Spleen (tissue), 11 donors: ENCODE data around the gene RYR1. TPM values are rescaled to one million over a fixed set of nuclear protein-coding genes. Genes with fewer than 3 reads are reported as not detected.
A peak's percentile ranks its signal among the peaks of the same experiment; 100 is the strongest.

ENCODE experiments used
- DNase-seq: peaks from one replicate; pipeline ENCODE4 v3.0.0-alpha.2; 2020
- H3K27ac ChIP-seq, 8 donors: fragments of 200-600 bp; sonication (generic) in 7 of 8; 1 replicate in 4 of 8; 2 replicates in 4 of 8; pipeline versions ENCODE4 v1.5.0 to v1.8.0; 2016 to 2021; ENCODE audit warnings: inconsistent platforms in 4 of 8, mild to moderate bottlenecking in 4 of 8, moderate library complexity in 1 of 8
- H3K27me3 ChIP-seq, 7 donors: fragments of 200-600 bp; sonication (generic) in 6 of 7; replicated peaks in 1 of 7; 1 replicate in 4 of 7; 2 replicates in 3 of 7; pipeline versions ENCODE4 v1.5.0 to v1.8.0; 2016 to 2021; ENCODE audit warnings: inconsistent platforms in 3 of 7, mild to moderate bottlenecking in 1 of 7
- H3K36me3 ChIP-seq, 6 donors: fragments of 200-600 bp; sonication (generic) in 5 of 6; 1 replicate in 4 of 6; 2 replicates in 2 of 6; pipeline versions ENCODE4 v1.5.0 to v1.8.0; 2016 to 2021; ENCODE audit warnings: inconsistent platforms in 2 of 6
- H3K4me1 ChIP-seq, 6 donors: fragments of 200-600 bp; sonication (generic) in 5 of 6; 1 replicate in 3 of 6; 2 replicates in 3 of 6; pipeline versions ENCODE4 v1.5.0 to v1.8.0; 2016 to 2021; ENCODE audit warnings: inconsistent platforms in 3 of 6
- H3K4me3 ChIP-seq, 8 donors: fragments of 200-600 bp; sonication (generic) in 7 of 8; 1 replicate in 4 of 8; 2 replicates in 4 of 8; pipeline versions ENCODE4 v1.5.0 to v1.8.0; 2016 to 2021; ENCODE audit warnings: inconsistent platforms in 4 of 8, mild to moderate bottlenecking in 4 of 8, moderate library complexity in 2 of 8
- H3K9me3 ChIP-seq, 8 donors: fragments of 200-600 bp; sonication (generic) in 7 of 8; 1 replicate in 4 of 8; 2 replicates in 4 of 8; pipeline versions ENCODE4 v1.5.0 to v1.8.0; 2016 to 2021; ENCODE audit warnings: inconsistent platforms in 4 of 8
- POLR2A ChIP-seq, 3 donors: fragments of 450-650 bp; IDR thresholded peaks; one replicate each; pipeline ENCODE4 v1.5.1; 2017; ENCODE audit warnings: antibody characterized with exemption in 3 of 3, mild to moderate bottlenecking in 1 of 3
- POLR2AphosphoS5 ChIP-seq, 3 donors: sonication (generic); formaldehyde crosslinking; IDR thresholded peaks; one replicate each; pipeline ENCODE4 v1.5.1; 2017; ENCODE audit warnings: antibody characterized with exemption in 3 of 3
- WGBS, 5 donors: extraction: QIAGEN DNeasy Blood & Tissue Kit in 3 of 5; methylation state at CpG; one replicate each; pipeline versions ENCODE4 v1.1.5 to v1.1.7; 2013 to 2018; 5-methylcytosine and 5-hydroxymethylcytosine counted together
- intact Hi-C: fragments of 100-400 bp; cut with DNase I; formaldehyde crosslinking; loops from one replicate; pipeline ENCODE4 v1.15.0; 2023; ENCODE audit warnings: low total_unique reads
- polyA plus RNA-seq, 3 donors: library from polyadenylated mRNA; stranded (reverse); fragments of 200-250 nt; gene quantifications; one replicate each; pipeline ENCODE4 v1.2.1, GENCODE V29; 2013
- total RNA-seq, 7 donors: library from RNA; depleted of rRNA in 3 of 7; stranded (reverse); fragments of >200 nt in 3 of 7; fragmentation: NEBNext Ultra II Directional in 4 of 7; extraction: Animal tissue kit (Norgen Biotek cat#: 25700) in 4 of 7; gene quantifications; one replicate each; pipeline versions ENCODE4 v1.1.0 to v1.2.1, GENCODE V29; 2016 to 2021
- TF ChIP-seq, protein P1 (sequence below), 11 experiments: fragments of 200-600 bp in 7 of 11; fragments of 450-650 bp in 4 of 11; sonication (generic) in 4 of 11; IDR thresholded peaks in 8 of 11; conservative IDR thresholded peaks in 3 of 11; 1 replicate in 7 of 11; 2 replicates in 4 of 11; pipeline versions ENCODE4 v1.4.0 to v1.8.0; 2016 to 2021; ENCODE audit warnings: antibody characterized with exemption in 11 of 11, inconsistent platforms in 4 of 11, mild to moderate bottlenecking in 1 of 11
- donor health status: healthy with polysubstance abuse.
- donor health status: DM: no; HTN: no; CAD: no; lungs with moderate emphysema.
- donor health status: DM: no; HTN: no; CAD: no.
- donor health status: Bipolar disorder and iron deficiency.
- donor health status: healthy.
- donor health status: DM: no; HTN: no; CAD: no.
- donor health status: DM: yes; HTN: yes; CAD: no.

RYR1 gene
- total and polyA plus RNA-seq, 10 donors: 0.32 to 3.2 (median 1.3) TPM

DNA sequence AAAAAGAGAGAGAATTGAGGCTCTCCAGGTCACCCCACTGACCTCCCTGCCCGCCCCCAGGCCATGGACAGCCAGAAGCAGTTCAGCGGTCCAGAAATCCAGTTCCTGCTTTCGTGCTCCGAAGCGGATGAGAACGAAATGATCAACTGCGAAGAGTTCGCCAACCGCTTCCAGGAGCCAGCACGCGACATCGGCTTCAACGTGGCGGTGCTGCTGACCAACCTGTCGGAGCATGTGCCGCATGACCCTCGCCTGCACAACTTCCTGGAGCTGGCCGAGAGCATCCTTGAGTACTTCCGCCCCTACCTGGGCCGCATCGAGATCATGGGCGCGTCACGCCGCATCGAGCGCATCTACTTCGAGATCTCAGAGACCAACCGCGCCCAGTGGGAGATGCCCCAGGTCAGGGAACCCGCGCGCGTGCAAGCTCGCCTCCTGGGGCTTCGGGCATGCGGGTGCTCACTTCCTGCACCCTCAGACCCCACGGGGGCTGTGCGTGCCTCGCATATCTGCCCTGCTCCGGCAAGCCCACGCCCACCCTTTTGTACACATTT, 127.6 kb downstream of the RYR1 start:
- H3K4me1 ChIP-seq: peaks cover 0 to 79% (median 33%) of the 10 kb centered on the region in 6 donors
- DNase-seq: no peak
- no peak for TF ChIP-seq POLR2AphosphoS5 (IDR thresholded peaks at IDR 0.05)
- no peak for TF ChIP-seq POLR2A (IDR thresholded peaks at IDR 0.05)
- TF ChIP-seq, protein P1, sequence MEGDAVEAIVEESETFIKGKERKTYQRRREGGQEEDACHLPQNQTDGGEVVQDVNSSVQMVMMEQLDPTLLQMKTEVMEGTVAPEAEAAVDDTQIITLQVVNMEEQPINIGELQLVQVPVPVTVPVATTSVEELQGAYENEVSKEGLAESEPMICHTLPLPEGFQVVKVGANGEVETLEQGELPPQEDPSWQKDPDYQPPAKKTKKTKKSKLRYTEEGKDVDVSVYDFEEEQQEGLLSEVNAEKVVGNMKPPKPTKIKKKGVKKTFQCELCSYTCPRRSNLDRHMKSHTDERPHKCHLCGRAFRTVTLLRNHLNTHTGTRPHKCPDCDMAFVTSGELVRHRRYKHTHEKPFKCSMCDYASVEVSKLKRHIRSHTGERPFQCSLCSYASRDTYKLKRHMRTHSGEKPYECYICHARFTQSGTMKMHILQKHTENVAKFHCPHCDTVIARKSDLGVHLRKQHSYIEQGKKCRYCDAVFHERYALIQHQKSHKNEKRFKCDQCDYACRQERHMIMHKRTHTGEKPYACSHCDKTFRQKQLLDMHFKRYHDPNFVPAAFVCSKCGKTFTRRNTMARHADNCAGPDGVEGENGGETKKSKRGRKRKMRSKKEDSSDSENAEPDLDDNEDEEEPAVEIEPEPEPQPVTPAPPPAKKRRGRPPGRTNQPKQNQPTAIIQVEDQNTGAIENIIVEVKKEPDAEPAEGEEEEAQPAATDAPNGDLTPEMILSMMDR (IDR thresholded peaks at IDR 0.05 in 8 of 11, conservative IDR thresholded peaks at IDR 0.05 in 3 of 11): no peak
- 90 to 94% (median 92%) methylated on average over 42 of the region's 42 CpGs for WGBS, 5 donors
- H3K36me3 ChIP-seq: no peaks in the 10 kb centered on the region
- peak overlapping the region in 1 of 8 donors; percentile 68 for H3K27ac ChIP-seq
- intact Hi-C loops: no loop called here
- H3K27me3 ChIP-seq: peaks cover 0 to 43% (median 19%) of the 10 kb centered on the region in 7 donors
- no peak overlapping the region for H3K4me3 ChIP-seq
- H3K9me3 ChIP-seq: no peaks in the 10 kb centered on the region

DNA sequence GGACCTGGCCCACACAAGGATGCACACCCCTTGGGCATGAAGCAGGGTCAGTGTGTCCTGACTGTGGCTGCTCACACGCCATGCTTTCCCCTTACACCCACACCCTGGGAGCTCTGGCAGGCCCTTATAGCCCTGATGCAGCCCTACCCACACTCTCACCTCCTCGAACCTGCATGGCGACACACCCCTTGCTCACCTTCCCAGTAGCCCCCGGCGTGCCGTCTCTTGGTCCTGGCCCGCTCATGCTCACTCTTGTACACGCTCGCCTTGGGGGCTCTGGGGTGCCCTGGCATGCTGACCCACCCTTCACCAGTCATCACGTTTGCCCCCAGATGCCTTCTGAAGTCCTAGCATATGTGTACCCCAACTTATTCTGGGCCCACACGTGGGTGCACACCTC, 128.2 kb downstream of the RYR1 start:
- H3K27me3 ChIP-seq: peaks cover 0 to 49% (median 19%) of the 10 kb centered on the region in 7 donors
- intact Hi-C loops: no loop called here
- H3K9me3 ChIP-seq: no peaks in the 10 kb centered on the region
- 89 to 92% (median 91%) methylated on average over 11 of the region's 11 CpGs for WGBS, 5 donors
- DNase-seq: no peak
- peaks cover 0 to 76% (median 33%) of the 10 kb centered on the region in 6 donors for H3K4me1 ChIP-seq
- TF ChIP-seq POLR2A (IDR thresholded peaks at IDR 0.05) (no peak), POLR2AphosphoS5 (IDR thresholded peaks at IDR 0.05) (no peak)
- TF ChIP-seq, protein P1 (IDR thresholded peaks at IDR 0.05 in 8 of 11, conservative IDR thresholded peaks at IDR 0.05 in 3 of 11): no peak
- no peak overlapping the region for H3K27ac ChIP-seq
- H3K4me3 ChIP-seq: no peak overlapping the region
- no peaks in the 10 kb centered on the region for H3K36me3 ChIP-seq

DNA sequence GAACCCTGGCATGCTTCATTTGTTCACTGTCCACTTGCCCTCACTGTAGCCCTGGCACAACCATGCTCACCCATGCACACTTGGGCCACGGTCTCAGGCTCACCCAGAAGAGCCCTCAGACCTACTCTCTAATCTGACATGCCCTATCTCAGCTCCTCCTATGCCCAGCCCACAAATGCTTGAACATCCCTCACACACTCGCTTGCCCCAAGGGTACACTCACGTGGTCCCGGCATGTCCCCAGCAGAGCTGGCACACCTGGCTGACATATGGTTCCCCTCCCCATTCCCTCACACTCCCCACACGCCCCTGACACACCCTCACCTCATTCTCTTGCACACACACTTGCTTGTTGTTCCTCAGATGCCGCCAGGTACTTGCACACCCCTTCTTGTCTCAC, 128.6 kb downstream of the RYR1 start:
- Histone ChIP-seq H3K9me3 (no peaks in the 10 kb centered on the region), H3K27me3 (peaks cover 0 to 51% (median 19%) of the 10 kb centered on the region in 7 donors), H3K36me3 (no peaks in the 10 kb centered on the region), H3K27ac (no peak overlapping the region), H3K4me3 (no peak overlapping the region), H3K4me1 (peaks cover 0 to 72% (median 31%) of the 10 kb centered on the region in 6 donors)
- WGBS, 5 donors: 67 to 80% (median 76%) methylated on average over 6 of the region's 6 CpGs
- intact Hi-C loops: no loop called here
- TF ChIP-seq POLR2A (IDR thresholded peaks at IDR 0.05): no peak
- TF ChIP-seq, protein P1 (IDR thresholded peaks at IDR 0.05 in 8 of 11, conservative IDR thresholded peaks at IDR 0.05 in 3 of 11): no peak
- TF ChIP-seq POLR2AphosphoS5 (IDR thresholded peaks at IDR 0.05): no peak
- no peak for DNase-seq

DNA sequence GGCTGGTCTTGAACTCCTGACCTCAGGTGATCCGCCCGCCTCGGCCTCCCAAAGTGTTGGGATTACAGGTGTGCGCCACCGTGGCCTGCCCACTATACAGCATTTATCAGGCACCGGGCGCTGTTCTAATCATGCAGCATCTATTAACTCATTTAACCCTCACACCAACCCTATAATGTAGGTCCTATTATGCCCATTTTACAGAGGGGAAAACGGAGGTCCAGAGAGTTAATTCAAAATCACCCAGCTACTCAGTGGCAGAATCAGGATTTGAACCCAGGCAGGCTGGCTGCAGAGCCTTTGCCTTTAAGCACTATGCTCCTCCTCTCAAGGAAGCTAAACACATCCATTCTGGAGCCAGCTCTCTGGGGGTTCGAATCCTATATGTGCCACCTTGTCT, 130.0 kb downstream of the RYR1 start:
- intact Hi-C loops: no loop called here
- Histone ChIP-seq H3K27ac (no peak overlapping the region), H3K9me3 (no peaks in the 10 kb centered on the region), H3K4me1 (peaks cover 0 to 61% (median 22%) of the 10 kb centered on the region in 6 donors), H3K27me3 (peaks cover 0 to 51% (median 19%) of the 10 kb centered on the region in 7 donors), H3K4me3 (no peak overlapping the region), H3K36me3 (no peaks in the 10 kb centered on the region)
- TF ChIP-seq, protein P1 (IDR thresholded peaks at IDR 0.05 in 8 of 11, conservative IDR thresholded peaks at IDR 0.05 in 3 of 11): no peak
- TF ChIP-seq POLR2A (IDR thresholded peaks at IDR 0.05) (no peak), POLR2AphosphoS5 (IDR thresholded peaks at IDR 0.05) (no peak)
- DNase-seq: no peak
- WGBS, 5 donors: 87 to 95% (median 93%) methylated on average over 8 to 9 of the region's 9 CpGs
